Endothelial cell (in vitro differentiated cells): Measurements from ENCODE around the gene RHOH. TPM values are rescaled to one million over a fixed set of nuclear protein-coding genes. Genes with fewer than 3 reads are reported as not detected.

ENCODE experiments used
- DNase-seq: peaks from one replicate; pipeline ENCODE4 v3.0.0; 2021; ENCODE audit warnings: low spot score
- H3K27ac Mint-ChIP-seq: one replicate; pipeline ENCODE4 v1.8.0; 2021; ENCODE audit warnings: mixed read lengths, inconsistent platforms; ENCODE audit not compliant: unreplicated experiment
- H3K27me3 Mint-ChIP-seq: one replicate; pipeline ENCODE4 v1.8.0; 2021; ENCODE audit warnings: mild to moderate bottlenecking, moderate library complexity, mixed read lengths, inconsistent platforms; ENCODE audit not compliant: unreplicated experiment
- H3K36me3 Mint-ChIP-seq: one replicate; pipeline ENCODE4 v1.8.0; 2021; ENCODE audit warnings: mild to moderate bottlenecking, low read depth, mixed read lengths, inconsistent platforms; ENCODE audit not compliant: unreplicated experiment
- H3K4me1 Mint-ChIP-seq: one replicate; pipeline ENCODE4 v1.8.0; 2021; ENCODE audit warnings: mild to moderate bottlenecking, mixed read lengths, inconsistent platforms; ENCODE audit not compliant: unreplicated experiment
- H3K4me3 Mint-ChIP-seq: one replicate; pipeline ENCODE4 v1.8.0; 2021; ENCODE audit warnings: mild to moderate bottlenecking, mixed read lengths, inconsistent platforms; ENCODE audit not compliant: unreplicated experiment
- H3K9me3 Mint-ChIP-seq: one replicate; pipeline ENCODE4 v1.8.0; 2021; ENCODE audit warnings: mixed read lengths, inconsistent platforms; ENCODE audit not compliant: unreplicated experiment
- total RNA-seq: library from RNA; stranded (reverse); fragmentation: NEBNext Ultra II Directional; extraction: Animal tissue kit (Norgen Biotek cat#: 25700); gene quantifications from one replicate; pipeline ENCODE4 v1.2.1, GENCODE V29; 2021; ENCODE audit not compliant: unreplicated experiment
- TF ChIP-seq, protein P1 (sequence below): fragments of 200-600 bp; sonication (generic); IDR thresholded peaks from one replicate; pipeline ENCODE4 v1.5.0; 2021; ENCODE audit warnings: antibody characterized with exemption; ENCODE audit not compliant: unreplicated experiment

The RHOH gene
- total RNA-seq, 1 donor from 2014 or later, result 20.4 TPM

DNA sequence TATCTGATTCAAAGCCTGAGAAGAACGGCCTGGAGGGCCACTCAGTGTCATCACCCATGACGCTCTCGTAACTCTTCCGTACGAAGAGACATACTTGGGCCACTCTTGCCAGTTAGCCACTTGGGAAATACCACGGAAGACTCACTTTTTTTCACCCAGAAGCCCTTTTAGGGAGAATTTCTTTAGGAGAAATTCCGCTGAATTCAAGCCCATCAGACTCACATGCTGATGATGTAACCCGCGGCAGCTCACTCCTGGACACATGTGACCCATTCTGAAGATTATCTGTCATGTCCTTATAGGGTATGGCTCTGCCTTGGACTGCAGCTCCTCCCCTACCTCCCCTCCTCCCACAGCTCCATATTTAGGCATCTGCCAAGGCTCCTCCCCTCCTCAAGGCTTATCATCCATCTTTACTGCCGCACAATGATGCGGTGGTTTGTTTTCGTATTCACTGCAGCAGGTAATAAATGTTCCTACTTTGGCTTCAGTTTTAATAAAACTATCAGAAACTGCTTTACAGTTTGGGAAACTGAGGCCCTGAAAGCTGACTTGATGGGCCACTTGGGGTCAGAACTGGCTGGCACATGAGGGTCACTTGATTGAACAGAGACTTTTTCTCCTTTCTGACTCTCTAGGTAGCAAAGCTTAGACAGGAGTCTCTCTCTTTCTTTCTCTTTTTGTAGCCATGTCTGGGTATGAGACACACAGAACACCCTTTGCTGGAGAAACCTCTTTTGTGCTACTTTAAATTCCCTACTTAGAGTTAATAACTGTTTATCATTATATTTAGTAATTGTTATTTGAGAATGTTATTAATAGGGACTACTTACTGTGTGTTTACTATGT lies 42.1 kb downstream of the RHOH start:
- Mint-ChIP-seq H3K4me3 (no peak overlapping the region), H3K36me3 (peaks cover 12% of the 10 kb centered on the region), H3K27me3 (peaks cover 3% of the 10 kb centered on the region), H3K4me1 (peaks cover 12% of the 10 kb centered on the region), H3K9me3 (no peaks in the 10 kb centered on the region), H3K27ac (no peak overlapping the region)
- TF ChIP-seq, protein P1, sequence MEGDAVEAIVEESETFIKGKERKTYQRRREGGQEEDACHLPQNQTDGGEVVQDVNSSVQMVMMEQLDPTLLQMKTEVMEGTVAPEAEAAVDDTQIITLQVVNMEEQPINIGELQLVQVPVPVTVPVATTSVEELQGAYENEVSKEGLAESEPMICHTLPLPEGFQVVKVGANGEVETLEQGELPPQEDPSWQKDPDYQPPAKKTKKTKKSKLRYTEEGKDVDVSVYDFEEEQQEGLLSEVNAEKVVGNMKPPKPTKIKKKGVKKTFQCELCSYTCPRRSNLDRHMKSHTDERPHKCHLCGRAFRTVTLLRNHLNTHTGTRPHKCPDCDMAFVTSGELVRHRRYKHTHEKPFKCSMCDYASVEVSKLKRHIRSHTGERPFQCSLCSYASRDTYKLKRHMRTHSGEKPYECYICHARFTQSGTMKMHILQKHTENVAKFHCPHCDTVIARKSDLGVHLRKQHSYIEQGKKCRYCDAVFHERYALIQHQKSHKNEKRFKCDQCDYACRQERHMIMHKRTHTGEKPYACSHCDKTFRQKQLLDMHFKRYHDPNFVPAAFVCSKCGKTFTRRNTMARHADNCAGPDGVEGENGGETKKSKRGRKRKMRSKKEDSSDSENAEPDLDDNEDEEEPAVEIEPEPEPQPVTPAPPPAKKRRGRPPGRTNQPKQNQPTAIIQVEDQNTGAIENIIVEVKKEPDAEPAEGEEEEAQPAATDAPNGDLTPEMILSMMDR, result no peak
- no peak for DNase-seq

DNA sequence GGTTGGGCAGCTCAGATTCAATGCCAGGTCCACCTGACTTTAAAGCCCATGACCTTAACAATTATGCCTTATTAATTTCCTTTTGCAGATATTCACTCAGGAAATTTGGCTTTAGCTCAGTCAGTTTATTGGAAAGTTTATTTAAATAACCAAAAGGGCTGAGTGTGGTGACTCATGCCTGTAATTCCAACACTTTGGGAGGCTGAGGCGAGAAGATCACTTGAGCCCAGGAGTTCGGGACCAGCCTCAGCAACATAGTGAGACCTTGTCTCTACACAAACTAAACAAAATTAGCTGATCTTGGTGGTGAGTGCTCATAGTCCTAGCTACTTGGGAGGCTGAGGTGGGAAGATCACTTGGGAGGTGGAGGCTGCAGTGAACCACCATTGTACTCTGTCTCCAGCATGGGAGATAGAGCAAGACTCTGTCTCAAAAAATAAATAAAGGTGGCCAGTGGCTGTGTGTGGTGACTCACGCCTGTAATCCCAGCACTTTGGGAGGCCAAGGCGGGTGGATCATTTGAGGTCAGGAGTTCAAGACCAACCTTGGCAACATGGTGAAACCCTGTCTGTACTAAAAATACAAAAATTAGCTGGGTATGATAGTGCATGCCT lies 43.3 kb downstream of the RHOH start:
- no peak overlapping the region for H3K27ac Mint-ChIP-seq
- no peaks in the 10 kb centered on the region for H3K9me3 Mint-ChIP-seq
- DNase-seq, result no peak
- TF ChIP-seq, protein P1, result no peak
- H3K4me1 Mint-ChIP-seq, result peaks cover 12% of the 10 kb centered on the region
- peaks cover 6% of the 10 kb centered on the region for H3K27me3 Mint-ChIP-seq
- H3K36me3 Mint-ChIP-seq, result peaks cover 18% of the 10 kb centered on the region
- H3K4me3 Mint-ChIP-seq, result no peak overlapping the region

DNA sequence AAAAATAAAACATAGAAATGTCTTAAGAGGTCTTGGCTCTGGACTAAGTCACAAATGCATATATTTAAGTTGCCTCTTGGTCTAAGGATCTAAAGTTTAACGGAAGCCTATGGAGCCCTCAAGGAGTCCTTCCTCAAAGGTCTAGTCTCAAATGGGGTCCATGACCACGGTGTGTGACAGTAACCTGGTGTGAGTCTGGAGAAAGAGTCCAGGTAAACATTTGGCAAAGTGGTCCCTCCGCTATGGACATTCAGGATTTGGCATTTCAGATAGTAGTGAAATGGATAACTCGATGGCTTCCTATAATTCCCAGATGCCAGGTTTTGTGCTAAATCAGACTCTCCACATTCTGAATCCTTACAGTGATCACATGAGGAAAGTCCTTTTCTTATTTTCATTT lies 44.2 kb downstream of the RHOH start:
- peaks cover 12% of the 10 kb centered on the region for H3K4me1 Mint-ChIP-seq
- peaks cover 7% of the 10 kb centered on the region for H3K27me3 Mint-ChIP-seq
- no peaks in the 10 kb centered on the region for H3K9me3 Mint-ChIP-seq
- TF ChIP-seq, protein P1, result no peak
- peaks cover 23% of the 10 kb centered on the region for H3K36me3 Mint-ChIP-seq
- no peak overlapping the region for H3K27ac Mint-ChIP-seq
- H3K4me3 Mint-ChIP-seq, result no peak overlapping the region
- DNase-seq, result no peak

DNA sequence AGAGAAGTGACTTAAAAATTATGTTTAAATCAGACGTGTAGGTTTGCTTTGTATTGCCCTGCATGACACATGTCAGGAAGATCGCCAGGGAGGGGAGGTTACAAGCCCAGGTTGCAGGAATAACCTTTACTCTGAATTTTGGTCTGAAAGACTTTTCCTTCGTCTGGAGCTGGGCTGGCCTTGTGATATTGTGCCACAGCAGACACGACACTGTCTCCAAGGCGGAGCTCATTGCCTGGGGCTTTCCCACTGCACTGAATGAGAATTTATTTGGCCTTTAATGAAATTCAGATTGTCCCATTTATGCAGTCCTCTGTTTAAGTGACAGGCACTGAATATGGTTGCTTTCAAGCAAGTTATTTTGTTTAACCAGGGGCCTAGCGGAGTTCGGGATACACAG lies 45.1 kb downstream of the RHOH start:
- H3K4me3 Mint-ChIP-seq, result no peak overlapping the region
- no peak overlapping the region for H3K27ac Mint-ChIP-seq
- peaks cover 29% of the 10 kb centered on the region for H3K36me3 Mint-ChIP-seq
- H3K9me3 Mint-ChIP-seq, result no peaks in the 10 kb centered on the region
- H3K27me3 Mint-ChIP-seq, result peaks cover 7% of the 10 kb centered on the region
- TF ChIP-seq, protein P1, result no peak
- DNase-seq, result no peak
- peaks cover 12% of the 10 kb centered on the region for H3K4me1 Mint-ChIP-seq

DNA sequence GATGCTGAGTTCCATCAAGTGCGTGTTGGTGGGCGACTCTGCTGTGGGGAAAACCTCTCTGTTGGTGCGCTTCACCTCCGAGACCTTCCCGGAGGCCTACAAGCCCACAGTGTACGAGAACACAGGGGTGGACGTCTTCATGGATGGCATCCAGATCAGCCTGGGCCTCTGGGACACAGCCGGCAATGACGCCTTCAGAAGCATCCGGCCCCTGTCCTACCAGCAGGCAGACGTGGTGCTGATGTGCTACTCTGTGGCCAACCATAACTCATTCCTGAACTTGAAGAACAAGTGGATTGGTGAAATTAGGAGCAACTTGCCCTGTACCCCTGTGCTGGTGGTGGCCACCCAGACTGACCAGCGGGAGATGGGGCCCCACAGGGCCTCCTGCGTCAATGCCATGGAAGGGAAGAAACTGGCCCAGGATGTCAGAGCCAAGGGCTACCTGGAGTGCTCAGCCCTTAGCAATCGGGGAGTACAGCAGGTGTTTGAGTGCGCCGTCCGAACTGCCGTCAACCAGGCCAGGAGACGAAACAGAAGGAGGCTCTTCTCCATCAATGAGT lies 46.6 kb downstream of the RHOH start:
- Mint-ChIP-seq H3K27me3 (peaks cover 5% of the 10 kb centered on the region), H3K27ac (no peak overlapping the region), H3K36me3 (peaks cover 27% of the 10 kb centered on the region), H3K4me1 (peaks cover 4% of the 10 kb centered on the region), H3K4me3 (no peak overlapping the region), H3K9me3 (no peaks in the 10 kb centered on the region)
- TF ChIP-seq, protein P1, result no peak
- DNase-seq, result no peak
